ENCODE results near the gene LRRC41.
"Not testable (repeated sequence)": the region's sequence is repeated elsewhere in the genome, so short reads cannot be mapped to it uniquely, and the experiment has no call there.

LRRC41 gene

DNA sequence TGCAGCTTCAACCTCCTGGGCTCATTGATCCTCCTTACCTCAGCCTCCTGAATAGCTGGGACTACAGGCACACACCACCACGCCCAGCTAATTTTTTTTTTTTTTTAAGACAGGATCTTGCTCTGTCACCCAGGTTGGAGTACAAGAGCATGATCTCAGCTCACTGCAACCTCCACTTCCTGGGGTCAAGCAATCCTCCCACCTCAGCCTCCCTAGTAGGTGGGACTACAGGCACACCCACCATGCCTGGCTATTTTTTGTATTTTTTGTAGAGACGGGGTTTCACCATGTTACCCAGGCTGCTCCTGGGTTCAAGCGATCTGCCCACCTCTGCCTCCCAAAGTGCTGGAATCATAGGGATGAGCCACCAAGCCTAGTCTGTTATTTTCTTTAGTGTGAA lies 59.6 kb downstream of the LRRC41 start:
- H3K36me3 ChIP-seq (ENCODE audit: control insufficient read depth in 2 of 2, insufficient read depth in 1 of 2, low read length in 2 of 2); H3K4me3 ChIP-seq (ENCODE audit: low read depth, low read length); H3K9me3 ChIP-seq (ENCODE audit: control insufficient read depth, insufficient read depth, low read depth, low read length); H3K4me1 ChIP-seq (ENCODE audit: control insufficient read depth, insufficient read depth, low read length); H3K27ac ChIP-seq (ENCODE audit: extremely low read depth, low read depth, low read length): not testable (repeated sequence)
- POLR2A ChIA-PET: interaction anchor here (0.6 kb wide), 2 partner anchors 129 to 717 kb away, joined by 3 read pairs; no protein-coding TSS in a partner anchor
- TF ChIP-seq ZFHX2 (tag by site-specific recombination; conservative IDR thresholded peaks at IDR 0.05) (peak; percentile 57), EGR2 (tag by site-specific recombination; IDR thresholded peaks at IDR 0.05; ENCODE audit: low read depth) (peak; percentile 58; the same call in 1 of the 2 replicates)
- CTCF ChIA-PET: interaction anchor here (0.6 to 2.2 kb wide), 3 partner anchors 10 to 91 kb away, joined by 3 to 15 read pairs (median 7); no protein-coding TSS in a partner anchor

DNA sequence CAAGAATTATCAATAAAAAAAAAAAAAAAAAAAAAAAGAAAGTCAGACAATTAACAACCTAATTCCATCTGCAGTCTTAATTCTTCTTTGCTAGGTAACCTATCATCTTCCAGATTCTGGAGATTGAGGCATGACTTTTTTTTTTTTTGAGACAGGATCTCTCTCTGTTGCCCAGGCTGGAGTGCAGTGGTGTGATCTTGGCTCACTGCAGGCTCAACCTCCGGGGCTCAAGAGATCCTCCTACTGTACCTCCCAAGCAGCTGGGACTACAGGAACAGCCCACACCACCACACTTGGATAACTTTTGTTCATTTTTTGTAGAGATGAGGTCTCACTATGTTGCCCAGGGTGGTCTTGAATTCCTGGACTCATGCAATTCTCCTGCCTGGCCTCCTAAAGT lies 60.5 kb downstream of the LRRC41 start:
- H3K4me1 ChIP-seq (ENCODE audit: control insufficient read depth, insufficient read depth, low read length): no peaks in the 10 kb centered on the region
- H3K9me3 ChIP-seq (ENCODE audit: control insufficient read depth, insufficient read depth, low read depth, low read length): no peaks in the 10 kb centered on the region
- no peak overlapping the region for H3K27ac ChIP-seq (ENCODE audit: extremely low read depth, low read depth, low read length)
- no peak overlapping the region for H3K4me3 ChIP-seq (ENCODE audit: low read depth, low read length)
- no peaks in the 10 kb centered on the region for H3K36me3 ChIP-seq (ENCODE audit: control insufficient read depth in 2 of 2, insufficient read depth in 1 of 2, low read length in 2 of 2)
- CTCF ChIA-PET: no interaction called here
- POLR2A ChIA-PET: no interaction called here
- 0 out of 2 replicates have a peak, but pooled peaks have one; percentile 10 for TF ChIP-seq ZNF121 (tag by site-specific recombination; IDR thresholded peaks at IDR 0.05)
- TF ChIP-seq ZNF514 (tag by site-specific recombination; IDR thresholded peaks at IDR 0.05): no peak
- TF ChIP-seq, protein P1, sequence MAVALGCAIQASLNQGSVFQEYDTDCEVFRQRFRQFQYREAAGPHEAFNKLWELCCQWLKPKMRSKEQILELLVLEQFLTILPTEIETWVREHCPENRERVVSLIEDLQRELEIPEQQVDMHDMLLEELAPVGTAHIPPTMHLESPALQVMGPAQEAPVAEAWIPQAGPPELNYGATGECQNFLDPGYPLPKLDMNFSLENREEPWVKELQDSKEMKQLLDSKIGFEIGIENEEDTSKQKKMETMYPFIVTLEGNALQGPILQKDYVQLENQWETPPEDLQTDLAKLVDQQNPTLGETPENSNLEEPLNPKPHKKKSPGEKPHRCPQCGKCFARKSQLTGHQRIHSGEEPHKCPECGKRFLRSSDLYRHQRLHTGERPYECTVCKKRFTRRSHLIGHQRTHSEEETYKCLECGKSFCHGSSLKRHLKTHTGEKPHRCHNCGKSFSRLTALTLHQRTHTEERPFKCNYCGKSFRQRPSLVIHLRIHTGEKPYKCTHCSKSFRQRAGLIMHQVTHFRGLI (tag by site-specific recombination; IDR thresholded peaks at IDR 0.05): no peak
- TF ChIP-seq ZNF777 (tag by site-specific recombination; IDR thresholded peaks at IDR 0.05; ENCODE audit: borderline replicate concordance): no peak
- no peak for TF ChIP-seq ZNF302 (tag by site-specific recombination; IDR thresholded peaks at IDR 0.05; ENCODE audit: low read depth)
- TF ChIP-seq ZNF585B (tag by site-specific recombination; IDR thresholded peaks at IDR 0.05): no peak

DNA sequence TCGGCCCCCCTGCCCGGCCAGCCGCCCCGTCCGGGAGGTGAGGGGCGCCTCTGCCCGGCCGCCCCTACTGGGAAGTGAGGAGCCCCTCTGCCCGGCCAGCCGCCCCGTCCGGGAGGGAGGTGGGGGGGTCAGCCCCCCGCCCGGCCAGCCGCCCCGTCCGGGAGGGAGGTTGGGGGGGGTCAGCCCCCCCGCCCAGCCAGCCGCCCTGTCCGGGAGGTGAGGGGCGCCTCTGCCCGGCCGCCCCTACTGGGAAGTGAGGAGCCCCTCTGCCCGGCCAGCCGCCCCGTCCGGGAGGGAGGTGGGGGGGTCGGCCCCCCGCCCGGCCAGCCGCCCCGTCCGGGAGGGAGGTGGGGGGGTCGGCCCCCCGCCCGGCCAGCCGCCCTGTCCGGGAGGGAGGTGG lies 61.7 kb downstream of the LRRC41 start:
- POLR2A ChIA-PET; H3K9me3 ChIP-seq (ENCODE audit: control insufficient read depth, insufficient read depth, low read depth, low read length); H3K36me3 ChIP-seq (ENCODE audit: control insufficient read depth in 2 of 2, insufficient read depth in 1 of 2, low read length in 2 of 2); H3K4me1 ChIP-seq (ENCODE audit: control insufficient read depth, insufficient read depth, low read length); CTCF ChIA-PET; H3K4me3 ChIP-seq (ENCODE audit: low read depth, low read length); H3K27ac ChIP-seq (ENCODE audit: extremely low read depth, low read depth, low read length): not testable (repeated sequence)

DNA sequence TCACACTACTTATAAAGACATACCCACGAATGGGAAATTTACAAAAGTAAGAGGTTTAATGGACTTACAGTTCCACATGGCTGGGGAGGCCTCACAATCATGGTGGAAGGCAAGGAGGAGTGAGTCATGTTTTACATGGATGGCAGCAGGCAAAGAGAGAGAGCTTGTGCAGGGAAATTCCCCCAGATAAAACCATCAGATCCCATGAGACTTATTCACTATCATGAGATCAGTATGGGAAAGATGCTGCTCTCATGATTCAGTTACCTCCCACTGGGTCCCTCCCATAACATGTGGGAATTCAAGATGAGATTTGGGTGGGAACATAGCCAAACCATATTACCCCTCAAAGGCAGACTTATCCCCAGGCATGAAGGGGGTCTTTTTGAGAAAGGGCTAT lies 64.6 kb downstream of the LRRC41 start:
- TF ChIP-seq, protein P2, sequence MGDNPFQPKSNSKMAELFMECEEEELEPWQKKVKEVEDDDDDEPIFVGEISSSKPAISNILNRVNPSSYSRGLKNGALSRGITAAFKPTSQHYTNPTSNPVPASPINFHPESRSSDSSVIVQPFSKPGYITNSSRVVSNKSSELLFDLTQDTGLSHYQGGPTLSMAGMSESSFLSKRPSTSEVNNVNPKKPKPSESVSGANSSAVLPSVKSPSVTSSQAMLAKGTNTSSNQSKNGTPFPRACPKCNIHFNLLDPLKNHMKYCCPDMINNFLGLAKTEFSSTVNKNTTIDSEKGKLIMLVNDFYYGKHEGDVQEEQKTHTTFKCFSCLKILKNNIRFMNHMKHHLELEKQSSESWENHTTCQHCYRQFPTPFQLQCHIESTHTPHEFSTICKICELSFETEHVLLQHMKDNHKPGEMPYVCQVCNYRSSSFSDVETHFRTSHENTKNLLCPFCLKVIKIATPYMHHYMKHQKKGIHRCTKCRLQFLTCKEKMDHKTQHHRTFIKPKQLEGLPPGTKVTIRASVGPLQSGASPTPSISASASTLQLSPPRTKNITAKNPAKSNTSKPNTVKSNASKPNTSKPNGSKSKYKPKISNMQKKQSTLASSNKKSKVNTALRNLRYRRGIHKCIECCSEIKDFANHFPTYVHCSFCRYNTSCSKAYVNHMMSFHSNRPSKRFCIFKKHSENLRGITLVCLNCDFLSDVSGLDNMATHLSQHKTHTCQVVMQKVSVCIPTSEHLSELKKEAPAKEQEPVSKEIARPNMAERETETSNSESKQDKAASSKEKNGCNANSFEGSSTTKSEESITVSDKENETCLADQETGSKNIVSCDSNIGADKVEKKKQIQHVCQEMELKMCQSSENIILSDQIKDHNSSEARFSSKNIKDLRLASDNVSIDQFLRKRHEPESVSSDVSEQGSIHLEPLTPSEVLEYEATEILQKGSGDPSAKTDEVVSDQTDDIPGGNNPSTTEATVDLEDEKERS (tag by site-specific recombination; IDR thresholded peaks at IDR 0.05): peak; percentile 30; the same call in 1 of the 2 replicates
- TF ChIP-seq ZNF248 (tag by site-specific recombination; IDR thresholded peaks at IDR 0.05) (0 out of 2 replicates have a peak, but pooled peaks have one; percentile 19), RBAK (tag by site-specific recombination; IDR thresholded peaks at IDR 0.05) (0 out of 2 replicates have a peak, but pooled peaks have one; percentile 23), SETDB1 (IDR thresholded peaks at IDR 0.05; ENCODE audit: insufficient read length, low read length) (peak; percentile 74)
- CTCF ChIA-PET: interaction anchor here (1.8 kb wide), 1 partner anchor 15 kb away, joined by 10 read pairs; no protein-coding TSS in a partner anchor

More for the DNA sequence above, 64.6 kb downstream of the LRRC41 start:
- H3K36me3 ChIP-seq (ENCODE audit: control insufficient read depth in 2 of 2, insufficient read depth in 1 of 2, low read length in 2 of 2); POLR2A ChIA-PET; H3K9me3 ChIP-seq (ENCODE audit: control insufficient read depth, insufficient read depth, low read depth, low read length); H3K4me1 ChIP-seq (ENCODE audit: control insufficient read depth, insufficient read depth, low read length); H3K4me3 ChIP-seq (ENCODE audit: low read depth, low read length); H3K27ac ChIP-seq (ENCODE audit: extremely low read depth, low read depth, low read length): not testable (repeated sequence)

Data from HEK293 (cell line).